Middle frontal gyrus (tissue), 1 donor: Measurements from ENCODE around the gene NBPF6.
"Not testable (repeated sequence)": the region's sequence is repeated elsewhere in the genome, so short reads cannot be mapped to it uniquely, and the experiment has no call there.

Source experiments
- DNase-seq: peaks from one replicate; pipeline ENCODE4 v3.0.0-alpha.2; 2015; ENCODE audit warnings: low spot score; ENCODE audit errors: extremely low spot score

The NBPF6 gene

GRCh38 chr1:108450043-108450442 is at the start of gene NBPF6:
NBPF6 (plus strand) TSS chr1:108450343; CDS start chr1:108450602, 259 bp downstream.
- not testable (repeated sequence) for DNase-seq

GRCh38 chr1:108411098-108411833 is 38.9 kb upstream of the NBPF6 start:
- DNase-seq = not testable (repeated sequence)

GRCh38 chr1:108420129-108420528 is 30.0 kb upstream of the NBPF6 start:
- DNase-seq = not testable (repeated sequence)

GRCh38 chr1:108421061-108421916 is 28.9 kb upstream of the NBPF6 start:
- not testable (repeated sequence) for DNase-seq

- DNase-seq = not testable (repeated sequence)
Observed at GRCh38 chr1:108426877-108427276, 23.3 kb upstream of the NBPF6 start.

- DNase-seq = not testable (repeated sequence)
Observed at GRCh38 chr1:108432002-108432401, 18.1 kb upstream of the NBPF6 start.

- DNase-seq = not testable (repeated sequence)
Observed at GRCh38 chr1:108433404-108433803, 16.7 kb upstream of the NBPF6 start.

- not testable (repeated sequence) for DNase-seq
Observed at GRCh38 chr1:108438536-108438935, 11.6 kb upstream of the NBPF6 start.

GRCh38 chr1:108454521-108454920 is 4.4 kb downstream of the NBPF6 start:
- not testable (repeated sequence) for DNase-seq

- not testable (repeated sequence) for DNase-seq
Observed at GRCh38 chr1:108458661-108459060, 8.5 kb downstream of the NBPF6 start.

GRCh38 chr1:108461758-108462157 is 11.6 kb downstream of the NBPF6 start:
- DNase-seq = not testable (repeated sequence)

- DNase-seq = not testable (repeated sequence)
Observed at GRCh38 chr1:108463962-108464361, 13.8 kb downstream of the NBPF6 start.

- not testable (repeated sequence) for DNase-seq
Observed at GRCh38 chr1:108466166-108466565, 16.0 kb downstream of the NBPF6 start.

- not testable (repeated sequence) for DNase-seq
Observed at GRCh38 chr1:108467155-108467554, 17.0 kb downstream of the NBPF6 start.

- DNase-seq = not testable (repeated sequence)
Observed at GRCh38 chr1:108470750-108471149, 20.6 kb downstream of the NBPF6 start.

- not testable (repeated sequence) for DNase-seq
Observed at GRCh38 chr1:108474516-108474915, 24.4 kb downstream of the NBPF6 start.

GRCh38 chr1:108478429-108479015 is 28.4 kb downstream of the NBPF6 start:
- no peak for DNase-seq

GRCh38 chr1:108482708-108483107 is 32.6 kb downstream of the NBPF6 start:
- DNase-seq = no peak

GRCh38 chr1:108485990-108486389 is 35.8 kb downstream of the NBPF6 start:
- not testable (repeated sequence) for DNase-seq

- DNase-seq = not testable (repeated sequence)
Observed at GRCh38 chr1:108486707-108487106, 36.6 kb downstream of the NBPF6 start.

GRCh38 chr1:108495008-108495407 is 44.9 kb downstream of the NBPF6 start:
- not testable (repeated sequence) for DNase-seq

GRCh38 chr1:108496856-108497255 is 46.7 kb downstream of the NBPF6 start:
- DNase-seq = not testable (repeated sequence)
